Posterior vena cava (tissue), 2 donors: Measurements from ENCODE around the gene OXSR1. TPM values are rescaled to one million over a fixed set of nuclear protein-coding genes. Genes with fewer than 3 reads are reported as not detected.

ENCODE experiments used
- DNase-seq: peaks from one replicate; pipeline ENCODE4 v3.0.0-alpha.2; 2020; ENCODE audit warnings: low spot score
- intact Hi-C, 2 donors: fragments of 100-400 bp; cut with DNase I; formaldehyde crosslinking; loops; one replicate each; pipeline versions ENCODE4 v1.14.1 to v1.14.2; 2022 to 2023
- total RNA-seq, 2 donors: library from RNA; stranded (reverse); fragmentation: NEBNext Ultra II Directional; extraction: Animal tissue kit (Norgen Biotek cat#: 25700); gene quantifications; one replicate each; pipeline ENCODE4 v1.2.1, GENCODE V29; 2021
- donor health status: DM: yes; HTN: yes; CAD: no.
- donor health status: DM: yes; HTN: yes; CAD: no.

Gene OXSR1
- total RNA-seq, 2 donors from 2014 or later: 30.4 to 52.3 TPM

DNA sequence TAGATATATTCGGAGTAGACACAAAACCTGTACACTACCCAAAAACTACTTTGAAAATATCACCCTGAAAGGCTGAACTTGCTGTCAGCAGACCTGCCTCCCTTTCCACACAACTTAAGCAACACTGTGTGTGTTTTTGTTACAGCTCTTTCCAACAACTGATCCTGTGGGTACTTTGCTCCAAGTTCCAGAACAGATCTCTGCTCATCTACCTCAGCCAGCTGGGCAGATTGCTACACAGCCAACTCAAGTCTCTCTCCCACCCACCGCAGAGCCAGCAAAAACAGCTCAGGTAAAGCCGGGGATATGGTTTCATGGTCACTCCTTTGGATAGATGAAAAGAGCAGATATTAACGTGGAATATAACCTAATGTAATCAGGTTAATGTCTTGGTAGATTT, 80.6 kb downstream of the OXSR1 start:
- DNase-seq: no peak
- intact Hi-C loops: loop anchor here in 1 of 2 donors (10.0 kb wide), 1 partner anchor 111 kb away; the partner anchor contains the start of genes ACAA1 and MYD88

DNA sequence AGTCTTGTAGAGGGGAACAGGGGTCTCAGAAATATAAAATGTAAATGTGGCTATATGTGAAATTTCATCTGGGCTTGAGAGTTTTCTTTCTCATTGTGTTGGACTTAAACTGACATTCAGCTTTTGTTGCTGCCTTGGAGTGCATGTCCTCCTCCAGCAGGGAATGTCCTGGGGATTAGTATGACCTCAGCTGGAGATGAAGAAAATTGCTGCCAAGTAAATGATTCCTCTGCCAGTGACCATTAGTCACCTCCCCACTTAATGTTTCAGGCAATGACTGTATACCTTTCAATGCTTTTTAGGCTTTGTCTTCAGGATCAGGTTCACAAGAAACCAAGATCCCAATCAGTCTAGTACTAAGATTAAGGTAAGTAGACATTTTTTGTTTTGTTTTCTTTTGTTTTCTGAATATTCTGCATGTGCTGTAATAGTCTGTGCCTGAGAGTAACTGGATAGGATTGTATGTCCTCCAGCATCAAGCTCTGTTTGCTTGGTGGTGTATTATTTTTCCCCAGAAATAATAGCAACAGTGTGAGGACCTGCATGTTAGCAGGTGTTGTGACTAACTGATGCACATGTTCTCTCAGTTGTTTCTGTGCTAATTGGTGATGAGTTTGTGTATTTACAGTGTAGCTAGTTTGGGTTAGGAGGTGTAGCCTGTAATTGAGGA, 82.2 kb downstream of the OXSR1 start:
- intact Hi-C loops: loop anchor here in 1 of 2 donors (10.0 kb wide), 1 partner anchor 113 kb away; the partner anchor contains the start of genes ACAA1 and MYD88
- DNase-seq: no peak

DNA sequence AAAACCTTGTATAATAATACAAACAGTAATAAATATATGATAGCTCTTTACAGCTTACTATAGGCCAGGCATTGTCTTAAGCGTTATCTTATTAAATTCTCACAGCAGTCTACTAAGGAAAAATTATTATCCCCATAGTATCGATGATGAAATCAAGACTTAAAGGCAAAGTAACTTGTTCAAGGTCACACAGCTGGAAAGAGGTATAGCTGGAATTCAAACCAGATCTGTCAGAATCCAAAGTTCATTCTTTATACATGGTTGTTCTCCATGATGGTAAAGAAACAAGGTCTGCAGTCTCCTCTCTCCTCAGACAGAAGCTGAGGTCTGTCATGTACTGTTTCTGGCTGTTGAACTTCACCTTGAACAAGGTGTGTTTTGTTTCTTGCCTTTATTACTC, 84.9 kb downstream of the OXSR1 start:
- no peak for DNase-seq
- intact Hi-C loops: no loop called here

DNA sequence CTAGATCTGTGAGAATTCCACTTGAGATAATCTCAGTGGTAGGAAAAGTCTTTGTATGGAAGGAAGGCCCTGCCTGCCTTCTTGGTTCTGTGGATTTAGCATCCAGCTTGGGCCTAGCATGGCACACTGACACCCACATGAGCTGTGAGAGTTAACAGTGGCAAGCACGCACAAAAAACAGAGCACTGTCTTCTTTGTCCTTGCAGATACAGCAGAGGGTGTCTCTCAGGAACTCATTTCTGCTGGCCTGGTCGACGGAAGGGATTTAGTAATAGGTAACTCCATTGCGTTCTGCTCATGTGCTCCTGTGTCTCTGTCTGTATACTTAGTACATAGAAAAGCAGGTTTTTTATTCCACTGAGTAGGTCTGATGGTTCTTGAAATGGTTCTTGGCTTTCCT, 85.9 kb downstream of the OXSR1 start:
- intact Hi-C loops: no loop called here
- DNase-seq: no peak

DNA sequence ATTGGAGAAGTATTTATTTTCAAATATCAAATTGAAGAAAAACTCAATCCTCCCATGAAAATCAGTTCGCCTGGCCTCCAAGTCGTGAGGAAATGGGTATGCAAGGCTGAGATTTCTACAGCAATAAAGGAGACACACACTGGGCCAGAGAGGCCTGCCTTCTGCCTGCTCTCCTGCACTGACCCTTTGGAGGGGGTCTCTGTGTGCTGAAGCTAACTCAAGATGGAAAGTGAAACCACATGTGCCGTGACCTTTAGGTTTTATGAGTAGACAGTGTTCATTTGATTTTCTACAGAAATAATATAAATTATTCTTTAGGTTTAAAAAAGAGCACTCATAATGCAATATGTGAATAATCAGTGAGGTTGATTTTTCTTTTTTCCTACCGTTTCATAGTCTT, 88.4 kb downstream of the OXSR1 start:
- DNase-seq: no peak
- intact Hi-C loops: no loop called here

DNA sequence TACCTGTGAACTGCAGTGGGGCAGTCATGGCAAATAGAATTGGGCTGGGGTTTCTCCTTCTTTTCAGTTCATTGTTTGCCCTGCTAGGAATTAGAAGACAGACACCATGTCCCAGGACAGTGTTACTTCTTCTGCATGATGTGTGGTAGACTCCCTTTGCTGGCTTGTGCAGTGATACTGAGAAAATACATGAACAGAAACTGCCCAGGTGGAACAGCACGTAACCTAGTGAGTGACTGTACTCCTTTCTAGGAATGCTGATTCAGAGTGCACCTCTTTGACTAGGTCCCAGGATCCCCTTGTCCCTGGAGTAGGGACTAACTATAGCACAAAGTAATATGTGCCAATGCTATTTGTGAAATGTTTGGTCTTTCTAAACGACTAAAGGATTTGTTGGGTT, 89.5 kb downstream of the OXSR1 start:
- intact Hi-C loops: no loop called here
- no peak for DNase-seq

DNA sequence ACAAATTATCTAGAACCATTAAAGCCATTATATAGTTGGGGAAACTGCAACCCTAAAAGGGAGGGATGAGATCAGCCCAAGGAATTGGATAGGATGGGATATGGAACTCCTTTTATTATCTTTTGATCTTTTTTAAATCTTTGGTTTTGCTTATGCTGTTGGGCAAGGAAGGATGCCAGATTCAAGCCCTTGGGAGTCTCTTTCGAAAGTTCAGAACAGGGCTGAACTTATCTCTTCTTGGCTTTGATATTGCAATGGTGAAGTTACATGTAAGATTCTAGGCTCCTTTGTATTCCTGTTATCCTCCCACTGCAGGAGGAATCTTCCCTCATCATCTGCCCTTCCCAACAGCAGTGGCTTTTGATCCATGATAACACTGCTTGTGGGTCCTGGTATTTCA, 90.3 kb downstream of the OXSR1 start:
- intact Hi-C loops: no loop called here

DNA sequence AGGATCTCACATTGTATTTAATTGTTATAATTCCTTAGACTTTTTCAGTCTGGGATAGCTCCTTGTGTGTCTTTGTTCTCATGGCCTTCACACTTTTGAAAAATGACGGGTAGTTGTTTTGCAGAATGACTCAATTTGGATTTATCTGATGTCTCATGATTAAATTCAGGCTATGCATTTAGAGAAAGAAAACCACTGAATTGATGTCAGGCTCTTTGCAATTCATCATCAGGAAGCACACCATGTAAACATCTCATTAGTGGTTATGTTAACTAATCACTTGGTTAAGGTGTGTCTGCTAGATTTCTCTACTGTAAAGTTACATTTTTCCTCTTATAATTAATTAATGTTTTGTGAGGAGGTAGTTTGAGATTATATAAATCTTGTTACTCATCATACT, 92.2 kb downstream of the OXSR1 start:
- DNase-seq: no peak
- intact Hi-C loops: no loop called here

More for the DNA sequence above, 90.3 kb downstream of the OXSR1 start:
- DNase-seq: no peak

DNA sequence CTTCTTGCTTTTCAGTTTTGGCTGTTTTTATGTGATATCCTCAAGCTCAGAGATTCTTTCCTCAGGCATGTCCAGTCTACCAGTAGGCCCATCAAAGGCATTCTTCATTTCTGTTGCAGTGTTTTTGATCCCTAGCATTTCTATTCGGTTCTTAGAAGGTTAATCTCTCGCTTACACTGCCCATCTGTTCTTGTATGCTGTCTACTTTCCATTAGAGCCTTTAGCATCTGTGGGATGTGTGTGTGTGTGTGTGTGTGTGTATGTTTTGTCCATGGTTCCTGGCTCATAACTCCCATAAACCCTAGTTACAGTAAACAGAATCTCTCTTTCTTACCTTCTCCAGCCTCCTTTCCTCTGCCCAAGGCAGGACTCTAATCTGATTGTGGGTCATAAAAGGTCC, 95.1 kb downstream of the OXSR1 start:
- DNase-seq: no peak
- intact Hi-C loops: no loop called here

DNA sequence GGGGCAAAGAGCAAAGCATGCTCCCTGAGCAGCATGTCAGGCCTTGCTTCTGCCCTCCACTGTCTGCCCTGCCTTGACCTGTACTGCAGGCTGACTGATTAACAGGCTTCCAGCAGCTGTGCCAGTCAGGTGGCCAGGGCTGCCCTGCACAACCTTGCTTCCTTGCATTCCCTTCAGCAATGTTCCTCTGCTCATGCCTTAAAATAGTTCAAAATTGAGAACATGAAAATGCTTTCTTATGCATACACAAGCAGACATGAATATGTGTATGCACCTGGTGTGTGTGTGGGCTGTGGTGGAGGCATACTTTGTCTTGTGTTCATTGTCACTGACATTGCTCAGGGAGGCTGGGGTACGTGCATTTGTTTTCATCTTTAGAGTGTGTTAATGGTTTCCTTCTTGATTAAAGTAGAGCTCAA, 99.0 kb downstream of the OXSR1 start:
- intact Hi-C loops: no loop called here
- no peak for DNase-seq

DNA sequence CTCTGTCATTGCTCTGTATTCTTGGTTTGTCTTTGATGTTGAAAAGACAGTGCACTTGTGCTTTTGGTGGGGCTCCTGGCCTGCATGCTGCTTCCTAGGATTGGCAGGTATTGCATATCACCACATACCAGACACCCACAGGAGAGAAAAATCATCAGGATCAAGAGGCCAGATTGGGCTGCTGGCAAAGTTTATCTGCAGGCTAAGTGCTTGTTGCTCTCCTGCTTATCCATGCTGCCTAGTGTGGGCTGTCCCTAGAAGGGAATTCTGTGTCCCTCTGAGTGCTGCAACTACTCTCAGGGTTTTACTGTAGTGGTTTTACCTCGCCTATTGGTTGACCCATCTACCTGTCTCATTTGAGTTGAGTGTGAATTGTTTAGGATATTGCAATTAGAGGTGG, 99.4 kb downstream of the OXSR1 start:
- no peak for DNase-seq
- intact Hi-C loops: no loop called here

DNA sequence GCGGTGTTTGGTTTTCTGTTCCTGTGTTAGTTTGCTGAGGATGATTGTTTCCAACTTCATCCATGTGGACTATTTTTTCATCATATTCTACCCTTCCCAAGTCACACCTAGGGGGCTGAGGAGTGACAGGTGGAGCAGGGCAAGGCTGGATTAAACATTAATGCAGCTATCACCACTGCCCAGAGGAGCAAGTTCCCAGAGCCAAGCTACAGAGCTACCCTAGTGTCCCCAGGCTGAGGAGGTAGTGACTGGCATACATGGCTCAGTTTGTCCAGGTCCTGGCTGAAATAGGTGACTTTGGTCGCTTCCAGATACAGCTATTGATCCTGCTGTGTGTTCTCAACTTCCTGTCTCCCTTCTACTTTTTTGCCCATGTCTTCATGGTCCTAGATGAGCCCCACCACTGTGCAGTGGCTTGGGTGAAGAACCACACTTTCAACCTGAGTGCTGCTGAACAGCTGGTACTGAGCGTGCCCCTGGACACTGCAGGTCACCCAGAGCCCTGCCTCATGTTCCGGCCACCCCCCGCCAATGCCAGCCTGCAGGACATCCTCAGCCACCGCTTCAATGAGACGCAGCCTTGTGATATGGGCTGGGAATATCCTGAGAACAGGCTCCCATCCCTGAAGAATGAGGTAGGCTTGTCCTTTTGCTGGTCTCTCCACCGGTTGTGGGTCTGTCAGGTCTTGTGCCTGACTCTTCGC, 100.4 kb downstream of the OXSR1 start, which contains the start of gene SLC22A13:
TSS of gene SLC22A13 (plus strand) at position 209 of the 704 bp plus-strand sequence. CDS start at position 258, 49 bp downstream.
- intact Hi-C loops: no loop called here
- DNase-seq: no peak

DNA sequence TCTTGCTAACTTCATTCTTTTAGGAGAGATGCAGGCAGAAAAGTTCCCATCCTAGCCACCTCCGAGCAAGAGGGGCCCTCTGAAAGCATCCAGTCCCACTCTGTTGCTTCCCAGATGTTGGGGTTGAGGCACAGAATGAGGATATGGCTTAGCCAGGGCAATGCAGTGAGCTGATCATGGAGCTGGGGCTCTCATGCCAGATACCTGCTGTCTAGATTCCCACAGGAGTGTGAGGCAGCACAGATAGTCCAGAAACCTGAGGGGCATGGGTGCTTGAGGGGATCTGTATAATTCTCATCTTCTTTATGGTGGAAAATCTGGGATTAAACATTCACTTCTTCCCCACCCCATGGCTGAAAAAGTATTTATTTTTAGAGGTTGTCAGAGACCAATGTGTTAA, 101.5 kb downstream of the OXSR1 start:
- no peak for DNase-seq
- intact Hi-C loops: no loop called here

DNA sequence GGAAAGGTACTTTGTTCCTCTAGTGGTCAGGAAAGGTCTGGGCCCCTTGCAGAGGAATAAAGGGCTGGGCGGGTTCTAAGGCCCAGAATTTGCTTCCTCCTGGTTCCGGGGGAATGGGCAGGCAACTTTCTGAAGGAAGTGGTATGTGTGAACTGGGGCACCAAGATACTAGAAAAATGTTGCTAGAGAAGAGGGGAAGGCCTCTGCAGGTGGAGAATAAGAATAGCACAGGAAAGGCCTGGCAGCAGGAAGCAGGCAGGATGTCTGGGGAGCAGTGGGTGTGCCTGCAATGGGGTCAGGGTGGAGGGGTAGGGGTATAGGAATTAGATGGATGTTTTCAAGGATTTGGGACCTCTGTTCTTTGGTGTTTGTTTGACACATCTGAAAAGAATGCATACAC, 102.3 kb downstream of the OXSR1 start:
- no peak for DNase-seq
- intact Hi-C loops: no loop called here

DNA sequence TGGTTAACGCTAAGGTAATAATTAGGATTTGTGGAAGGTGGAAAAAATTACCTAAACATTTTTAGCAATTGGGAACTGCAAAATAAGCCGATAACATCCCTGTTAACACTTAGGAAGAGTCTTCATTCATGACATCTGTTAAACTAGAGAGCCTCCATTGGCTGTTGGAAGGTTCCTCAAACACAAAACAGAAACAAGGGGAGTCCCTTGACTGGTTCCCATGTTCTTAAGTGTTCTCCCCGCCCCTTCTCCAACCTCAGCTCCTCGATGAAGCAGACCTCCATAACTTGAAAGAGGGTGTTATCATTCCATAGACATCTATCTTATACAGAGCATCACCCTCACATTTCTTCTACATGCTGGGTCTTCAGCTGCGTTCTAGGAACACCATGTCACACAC, 102.8 kb downstream of the OXSR1 start:
- intact Hi-C loops: no loop called here
- DNase-seq: no peak

DNA sequence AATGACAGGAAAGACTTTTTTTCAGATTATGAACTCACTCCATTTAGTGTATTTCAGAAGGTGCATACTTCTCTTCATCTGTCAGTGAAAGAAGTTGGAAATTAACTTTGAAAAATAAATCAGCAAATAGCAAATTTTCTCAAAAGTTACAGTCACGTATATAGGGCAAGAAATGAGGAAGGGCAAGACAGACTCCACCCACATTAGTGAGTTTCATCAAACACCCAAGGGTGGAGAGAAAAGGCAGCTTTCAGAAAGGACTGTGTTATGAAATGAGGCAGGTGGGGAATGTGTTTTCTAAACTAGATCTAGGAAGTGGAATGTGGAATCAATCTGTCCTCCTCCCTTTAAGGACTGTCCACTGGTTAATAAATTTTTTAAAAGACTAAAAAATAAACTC, 103.2 kb downstream of the OXSR1 start:
- intact Hi-C loops: no loop called here
- DNase-seq: no peak

DNA sequence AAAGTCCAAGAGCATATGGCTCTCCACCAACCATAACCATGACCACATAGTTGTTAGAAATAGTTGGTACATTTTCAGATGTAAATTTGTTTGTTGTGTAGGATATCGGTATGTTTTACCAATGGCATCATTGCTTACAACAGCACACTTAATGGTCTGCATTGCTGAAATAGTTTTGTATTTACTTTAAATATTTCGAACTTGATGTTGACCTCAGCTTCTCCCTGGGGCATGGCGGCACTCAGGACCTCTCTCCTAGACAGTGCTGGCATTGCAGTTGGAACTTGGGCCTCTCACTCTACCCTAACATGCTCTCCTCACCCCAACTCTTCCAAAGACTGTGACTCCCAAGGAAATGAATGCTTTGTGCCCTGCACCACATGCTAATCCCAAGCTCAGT, 105.3 kb downstream of the OXSR1 start:
- intact Hi-C loops: no loop called here
- DNase-seq: no peak

DNA sequence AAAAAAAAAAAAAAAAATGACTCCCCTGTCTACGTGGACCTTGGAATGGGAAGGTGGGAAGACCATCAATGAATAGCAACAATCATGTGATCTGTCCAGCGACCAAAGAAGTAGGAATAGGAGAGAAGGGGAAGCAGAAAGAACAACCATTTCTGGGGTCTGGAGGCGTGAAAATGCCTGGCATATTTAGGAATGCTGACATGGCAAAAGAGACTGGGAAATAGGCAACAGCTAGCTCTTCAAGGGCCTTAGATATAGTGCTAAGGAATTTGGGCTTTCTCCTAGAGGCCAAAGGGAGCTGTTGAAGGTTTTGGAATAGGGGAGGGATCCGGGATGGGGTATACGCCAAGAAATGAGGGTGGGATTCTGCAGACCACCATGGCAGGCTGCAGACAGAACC, 106.2 kb downstream of the OXSR1 start:
- intact Hi-C loops: no loop called here

DNA sequence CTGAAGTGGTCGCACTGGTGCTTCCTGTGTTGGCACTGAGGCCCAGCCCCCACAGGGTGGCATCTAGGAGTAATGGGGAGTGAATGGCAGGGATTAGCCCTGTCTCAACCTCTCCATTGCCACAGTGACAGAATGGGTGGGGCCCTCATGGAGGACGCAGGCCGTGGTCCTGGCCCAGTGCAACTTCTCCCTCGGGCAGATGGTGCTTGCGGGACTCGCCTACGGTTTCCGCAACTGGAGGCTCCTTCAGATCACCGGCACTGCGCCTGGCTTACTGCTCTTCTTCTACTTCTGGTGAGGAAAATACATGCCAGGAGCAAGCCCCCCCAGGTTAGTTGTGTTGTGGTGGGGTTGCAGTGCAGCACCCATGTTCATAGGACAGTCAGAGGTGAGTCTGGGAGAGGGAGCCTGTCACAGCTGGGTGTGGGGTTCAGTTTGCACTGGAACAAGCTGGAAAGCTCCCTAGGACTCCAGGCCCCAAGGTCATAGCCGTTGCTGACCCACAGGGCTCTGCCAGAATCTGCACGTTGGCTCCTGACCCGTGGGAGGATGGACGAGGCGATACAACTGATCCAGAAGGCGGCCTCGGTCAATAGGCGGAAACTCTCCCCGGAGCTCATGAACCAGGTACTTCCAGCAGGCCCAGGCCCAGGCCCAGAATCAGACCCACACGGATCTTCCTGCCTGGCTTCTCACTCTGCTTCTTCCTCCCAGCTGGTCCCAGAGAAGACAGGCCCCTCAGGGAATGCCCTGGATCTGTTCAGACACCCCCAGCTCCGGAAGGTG, 109.7 kb downstream of the OXSR1 start:
- no peak for DNase-seq
- intact Hi-C loops: no loop called here

More for the DNA sequence above, 106.2 kb downstream of the OXSR1 start:
- no peak for DNase-seq

DNA sequence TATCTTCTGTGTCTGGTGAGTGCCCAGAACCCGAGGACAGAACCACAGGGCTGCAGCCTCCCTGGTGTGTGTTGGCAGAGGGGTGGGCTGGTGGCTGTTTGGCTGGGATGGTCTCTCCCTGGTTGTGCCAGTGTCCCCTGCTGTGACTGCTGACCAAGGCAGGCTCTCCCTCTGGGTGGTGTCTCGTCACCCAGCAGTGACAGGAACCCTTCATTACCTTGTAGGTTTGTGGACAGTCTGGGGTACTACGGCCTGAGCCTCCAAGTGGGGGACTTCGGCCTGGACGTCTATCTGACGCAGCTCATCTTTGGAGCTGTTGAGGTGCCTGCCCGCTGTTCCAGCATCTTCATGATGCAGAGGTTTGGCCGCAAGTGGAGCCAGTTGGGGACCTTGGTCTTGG, 110.3 kb downstream of the OXSR1 start:
- no peak for DNase-seq
- intact Hi-C loops: no loop called here
